PC-3 (cell line): ENCODE data around the gene SCN8A. TPM values are rescaled to one million over a fixed set of nuclear protein-coding genes. Genes with fewer than 3 reads are reported as not detected.
A peak's percentile ranks its signal among the peaks of the same experiment; 100 is the strongest.

Source experiments
- ATAC-seq: fragments of 200-7000 bp; cut with Tn5 transposase; 2 replicates; pipeline ENCODE4 v1.9.1; 2020; ENCODE audit warnings: mild to moderate bottlenecking, moderate library complexity
- BruUV-seq: library from RNA; stranded (reverse); fragments of 400-500 nt; replicated peaks from 2 replicates; lab custom pipeline; 2021; lab: Mats Ljungman, UMichigan
- CTCF ChIA-PET: fragments of 300-600 bp; sonication (Branson Sonifier 250); formaldehyde crosslinking; loops from one replicate; lab custom pipeline; 2022; ENCODE audit warnings: antibody characterized with exemption; lab: Charles Lee
- POLR2A ChIA-PET: fragments of 300-600 bp; sonication (Branson Sonifier 250); formaldehyde crosslinking; loops from one replicate; lab custom pipeline; 2022; ENCODE audit warnings: antibody characterized with exemption; ENCODE audit not compliant: unreplicated experiment; lab: Charles Lee
- DNase-seq: peaks from one replicate; pipeline ENCODE4 v3.0.0-alpha.2; 2015
- H2AFZ ChIP-seq: fragments of 300-600 bp; sonication (generic); 2 replicates; pipeline ENCODE4 v1.6.0; 2016; ENCODE audit warnings: antibody characterized with exemption, low read length
- H3F3A ChIP-seq: fragments of 300-600 bp; sonication (generic); one replicate; pipeline ENCODE4 v1.6.0; 2017; ENCODE audit warnings: antibody characterized with exemption, low read length, control low read depth, mild to moderate bottlenecking; ENCODE audit not compliant: unreplicated experiment
- H3K27ac ChIP-seq: fragments of 300-600 bp; sonication (generic); 2 replicates; pipeline ENCODE4 v1.5.1; 2016; ENCODE audit warnings: mild to moderate bottlenecking, low read length
- H3K27me3 ChIP-seq: fragments of 300-600 bp; sonication (generic); 2 replicates; pipeline ENCODE4 v1.6.1; 2016; ENCODE audit warnings: low read length, mixed read lengths
- H3K36me3 ChIP-seq: fragments of 300-600 bp; sonication (generic); 2 replicates; pipeline ENCODE4 v1.6.1; 2016; ENCODE audit warnings: low read depth, mixed run types, low read length, mixed read lengths
- H3K4me1 ChIP-seq: fragments of 300-600 bp; sonication (generic); 2 replicates; pipeline ENCODE4 v1.5.1; 2016; ENCODE audit warnings: low read length; ENCODE audit not compliant: insufficient read depth
- H3K4me2 ChIP-seq: fragments of 300-600 bp; sonication (generic); 2 replicates; pipeline ENCODE4 v1.6.0; 2016; ENCODE audit warnings: low read length
- H3K4me3 ChIP-seq: fragments of 300-600 bp; sonication (generic); 2 replicates; pipeline ENCODE4 v1.5.1; 2016; ENCODE audit warnings: mild to moderate bottlenecking, low read length, mixed read lengths
- H3K79me2 ChIP-seq: fragments of 300-600 bp; sonication (generic); 2 replicates; pipeline ENCODE4 v1.6.1; 2017; ENCODE audit warnings: low read length, mixed read lengths
- H3K9ac ChIP-seq: fragments of 300-600 bp; sonication (generic); 2 replicates; pipeline ENCODE4 v1.6.0; 2016; ENCODE audit warnings: mild to moderate bottlenecking, low read length
- H3K9me2 ChIP-seq: fragments of 300-600 bp; sonication (generic); replicated peaks from 2 replicates; pipeline ENCODE4 v1.6.1; 2016; ENCODE audit warnings: mixed run types, low read length, mixed read lengths
- H3K9me3 ChIP-seq: fragments of 300-600 bp; sonication (generic); 2 replicates; pipeline ENCODE4 v1.6.1; 2016; ENCODE audit warnings: low read length, mixed read lengths
- H4K20me1 ChIP-seq: fragments of 300-600 bp; sonication (generic); 2 replicates; pipeline ENCODE4 v1.6.1; 2016; ENCODE audit warnings: low read length, mixed read lengths
- CTCF ChIP-seq: fragments of 300-600 bp; sonication (generic); conservative IDR thresholded peaks from 2 replicates; pipeline ENCODE4 v1.5.1; 2017; ENCODE audit warnings: antibody characterized with exemption, low read depth, mild to moderate bottlenecking, low read length
- EZH2 ChIP-seq: fragments of 300-600 bp; sonication (generic); IDR thresholded peaks from one replicate; pipeline ENCODE4 v1.6.1; 2017; ENCODE audit warnings: antibody characterized with exemption, mild to moderate bottlenecking, low read length; ENCODE audit not compliant: unreplicated experiment
- EZH2phosphoT487 ChIP-seq: fragments of 300-600 bp; sonication (generic); IDR thresholded peaks from 2 replicates; pipeline ENCODE4 v1.6.1; 2018; ENCODE audit warnings: mild to moderate bottlenecking, antibody characterized with exemption, low read length, borderline replicate concordance
- intact Hi-C: fragments of 100-400 bp; cut with micrococcal nuclease; formaldehyde crosslinking; loops from 2 replicates; pipeline ENCODE4 v1.9.0; 2023
- total RNA-seq: library from RNA; depleted of rRNA; stranded (reverse); fragments of >200 nt; gene quantifications from 2 replicates; pipeline ENCODE4 v1.2.3, GENCODE V29; 2014

The SCN8A gene
- total RNA-seq, 1 experiment from 2014 or later, result 12.7 TPM

GRCh38 chr12:51760231-51760630 lies 169.2 kb downstream of the SCN8A start:
- Histone ChIP-seq H3K9me3 (no peaks in the 10 kb centered on the region), H3K4me3 (no peak overlapping the region), H3K4me1 (peaks cover 21% of the 10 kb centered on the region), H3K4me2 (peak overlapping the region; percentile 38; the same call in 1 of the 2 replicates), H4K20me1 (no peaks in the 10 kb centered on the region), H3K79me2 (no peaks in the 10 kb centered on the region), H3K27me3 (no peaks in the 10 kb centered on the region), H3K9me2 (no peaks in the 10 kb centered on the region), H3F3A (no peaks in the 10 kb centered on the region), H2AFZ (no peak overlapping the region), H3K27ac (peak overlapping the region; percentile 80), H3K36me3 (peaks cover 9% of the 10 kb centered on the region; the same call in 1 of the 2 replicates), H3K9ac (no peak overlapping the region)
- CTCF ChIA-PET, result no interaction called here
- intact Hi-C loops, result no loop called here
- BruUV-seq, result no TSS peak
- DNase-seq (peak; percentile 59), ATAC-seq (no peak)
- TF ChIP-seq EZH2phosphoT487 (no peak), CTCF (no peak)
- POLR2A ChIA-PET, result no interaction called here

- no peak for TF ChIP-seq CTCF
- TF ChIP-seq EZH2, result no peak
- TF ChIP-seq EZH2phosphoT487, result no peak
- Histone ChIP-seq H4K20me1 (no peaks in the 10 kb centered on the region), H3K27ac (no peak overlapping the region), H3K4me2 (no peak overlapping the region), H3K36me3 (peaks cover 14% of the 10 kb centered on the region; the same call in 1 of the 2 replicates), H3K4me1 (peaks cover 18% of the 10 kb centered on the region), H3K9me2 (no peaks in the 10 kb centered on the region), H3K4me3 (no peak overlapping the region), H3K9me3 (no peaks in the 10 kb centered on the region), H3K27me3 (no peaks in the 10 kb centered on the region), H2AFZ (no peak overlapping the region), H3K79me2 (no peaks in the 10 kb centered on the region), H3F3A (no peaks in the 10 kb centered on the region), H3K9ac (no peak overlapping the region)
- intact Hi-C loops, result no loop called here
- ATAC-seq (no peak), DNase-seq (no peak)
- POLR2A ChIA-PET, result no interaction called here
- BruUV-seq, result no TSS peak
- CTCF ChIA-PET, result no interaction called here
Observed at GRCh38 chr12:51763743-51764142, 172.7 kb downstream of the SCN8A start.

- ATAC-seq, result no peak
- intact Hi-C loops, result no loop called here
- H3K36me3 ChIP-seq, result peaks cover 21% of the 10 kb centered on the region; the same call in 1 of the 2 replicates
- BruUV-seq, result no TSS peak
- H3K9ac ChIP-seq, result no peak overlapping the region
- no peaks in the 10 kb centered on the region for H3F3A ChIP-seq
- no peaks in the 10 kb centered on the region for H3K9me3 ChIP-seq
- H4K20me1 ChIP-seq, result no peaks in the 10 kb centered on the region
- no peaks in the 10 kb centered on the region for H3K9me2 ChIP-seq
- no peak for TF ChIP-seq EZH2
- no peak for TF ChIP-seq EZH2phosphoT487
- no peak for TF ChIP-seq CTCF
- no peak overlapping the region for H3K4me2 ChIP-seq
- no peaks in the 10 kb centered on the region for H3K27me3 ChIP-seq
- no peak overlapping the region for H3K27ac ChIP-seq
- H3K4me3 ChIP-seq, result no peak overlapping the region
- POLR2A ChIA-PET, result no interaction called here
- CTCF ChIA-PET, result no interaction called here
- H3K4me1 ChIP-seq, result no peaks in the 10 kb centered on the region
- H3K79me2 ChIP-seq, result no peaks in the 10 kb centered on the region
- no peak for DNase-seq
- H2AFZ ChIP-seq, result no peak overlapping the region
Observed at GRCh38 chr12:51766067-51766676, 175.1 kb downstream of the SCN8A start.
